ENCODE measurements around the gene PCSK6. TPM values are rescaled to one million over a fixed set of nuclear protein-coding genes. Genes with fewer than 3 reads are reported as not detected.

PCSK6 gene
- total RNA-seq, 4 donors from 2014 or later = 4.0 to 28.6 (median 17.5) TPM

- no peak overlapping the region for H3K27ac ChIP-seq
- TF ChIP-seq POLR2A (IDR thresholded peaks at IDR 0.05) = no peak
- no peak for TF ChIP-seq CTCF (IDR thresholded peaks at IDR 0.05)
- H3K9me3 ChIP-seq = no peaks in the 10 kb centered on the region
- no peaks in the 10 kb centered on the region for H3K27me3 ChIP-seq
- H3K36me3 ChIP-seq = no peaks in the 10 kb centered on the region
- WGBS, 2 donors = 83 to 86% methylated on average over 20 to 23 of the region's 23 CpGs
- no peak overlapping the region for H3K4me3 ChIP-seq (replicated peaks in 1 of 3)
- H3K4me1 ChIP-seq = no peaks in the 10 kb centered on the region
- intact Hi-C loops (cut with DNase I) = no loop called here
- DNase-seq = no peak
These were observed 13.2 kb upstream of the PCSK6 start for GRCh38 chr15:101502572-101503295.

GRCh38 chr15:101501703-101502373 lies 12.3 kb upstream of the PCSK6 start:
- no peaks in the 10 kb centered on the region for H3K36me3 ChIP-seq
- H3K4me3 ChIP-seq (replicated peaks in 1 of 3) = no peak overlapping the region
- no peaks in the 10 kb centered on the region for H3K27me3 ChIP-seq
- peak in 1 of 2 donors; percentile 11 for DNase-seq
- no peaks in the 10 kb centered on the region for H3K9me3 ChIP-seq
- intact Hi-C loops (cut with DNase I) = no loop called here
- H3K4me1 ChIP-seq = no peaks in the 10 kb centered on the region
- 31 to 37% methylated on average over 9 to 23 of the region's 23 CpGs for whole genome bisulfite sequencing, 2 donors
- TF ChIP-seq POLR2A (IDR thresholded peaks at IDR 0.05) (no peak), CTCF (IDR thresholded peaks at IDR 0.05) (peak in 1 of 6 experiments; percentile 36)
- H3K27ac ChIP-seq = no peak overlapping the region

GRCh38 chr15:101500865-101501551 lies 11.5 kb upstream of the PCSK6 start:
- Histone ChIP-seq H3K36me3 (no peaks in the 10 kb centered on the region), H3K27ac (no peak overlapping the region), H3K4me1 (no peaks in the 10 kb centered on the region), H3K9me3 (no peaks in the 10 kb centered on the region), H3K4me3 (replicated peaks in 1 of 3) (no peak overlapping the region), H3K27me3 (no peaks in the 10 kb centered on the region)
- intact Hi-C loops (cut with DNase I) = no loop called here
- TF ChIP-seq CTCF (IDR thresholded peaks at IDR 0.05) = no peak
- TF ChIP-seq POLR2A (IDR thresholded peaks at IDR 0.05) = no peak
- no peak for DNase-seq
- WGBS, 2 donors = 53 to 72% methylated on average over 4 of the region's 4 CpGs

- WGBS, 2 donors = 63 to 74% methylated on average over 11 of the region's 11 CpGs
- no peak for DNase-seq
- TF ChIP-seq POLR2A (IDR thresholded peaks at IDR 0.05) = no peak
- Histone ChIP-seq H3K27me3 (no peaks in the 10 kb centered on the region), H3K4me1 (no peaks in the 10 kb centered on the region), H3K27ac (no peak overlapping the region), H3K4me3 (replicated peaks in 1 of 3) (no peak overlapping the region), H3K9me3 (no peaks in the 10 kb centered on the region), H3K36me3 (no peaks in the 10 kb centered on the region)
- intact Hi-C loops (cut with DNase I) = no loop called here
These were observed 10.6 kb upstream of the PCSK6 start for GRCh38 chr15:101499863-101500713.
